HG03432 (cell line): ENCODE measurements around the gene LY6G6F.
A peak's percentile ranks its signal among the peaks of the same experiment; 100 is the strongest.

Experiments
- ATAC-seq: cut with Tn5 transposase; IDR thresholded peaks from one replicate; pipeline ENCODE4 v1.9.1; 2021; ENCODE audit warnings: mild to moderate bottlenecking, moderate library complexity; ENCODE audit not compliant: unreplicated experiment

The LY6G6F gene

DNA sequence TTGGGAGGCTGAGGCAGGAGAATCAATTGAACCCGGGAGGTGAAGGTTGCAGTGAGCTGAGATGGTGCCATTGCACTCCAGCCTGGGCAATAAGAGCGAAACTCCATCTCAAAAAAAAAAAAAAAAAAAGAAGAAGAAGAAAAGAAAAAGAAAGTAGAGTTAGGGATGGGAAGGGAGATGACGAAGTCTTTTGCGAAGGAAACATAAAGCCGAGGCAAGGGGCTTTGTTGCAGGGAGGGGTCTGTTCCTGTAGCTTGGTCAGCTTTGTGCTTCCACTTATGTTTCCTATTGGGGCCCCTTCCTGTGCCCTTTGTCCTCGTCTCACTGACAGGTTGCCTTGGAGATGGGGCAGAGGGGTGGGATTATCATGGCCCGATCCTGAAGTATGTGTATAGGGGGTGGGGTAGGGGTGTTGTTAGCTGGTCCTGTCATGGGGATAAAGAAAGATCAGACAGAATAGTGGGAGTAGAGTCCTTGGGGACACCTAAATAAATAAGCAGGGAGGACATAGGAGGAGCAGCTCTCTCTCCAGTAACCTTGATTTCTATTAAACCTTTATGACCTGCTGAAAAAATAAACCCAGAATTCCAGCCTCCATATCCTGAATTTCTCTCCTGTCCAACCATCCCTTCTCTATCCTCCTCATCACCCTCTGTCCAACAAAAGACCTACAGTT lies 30.8 kb downstream of the LY6G6F start:
- ATAC-seq: no peak

DNA sequence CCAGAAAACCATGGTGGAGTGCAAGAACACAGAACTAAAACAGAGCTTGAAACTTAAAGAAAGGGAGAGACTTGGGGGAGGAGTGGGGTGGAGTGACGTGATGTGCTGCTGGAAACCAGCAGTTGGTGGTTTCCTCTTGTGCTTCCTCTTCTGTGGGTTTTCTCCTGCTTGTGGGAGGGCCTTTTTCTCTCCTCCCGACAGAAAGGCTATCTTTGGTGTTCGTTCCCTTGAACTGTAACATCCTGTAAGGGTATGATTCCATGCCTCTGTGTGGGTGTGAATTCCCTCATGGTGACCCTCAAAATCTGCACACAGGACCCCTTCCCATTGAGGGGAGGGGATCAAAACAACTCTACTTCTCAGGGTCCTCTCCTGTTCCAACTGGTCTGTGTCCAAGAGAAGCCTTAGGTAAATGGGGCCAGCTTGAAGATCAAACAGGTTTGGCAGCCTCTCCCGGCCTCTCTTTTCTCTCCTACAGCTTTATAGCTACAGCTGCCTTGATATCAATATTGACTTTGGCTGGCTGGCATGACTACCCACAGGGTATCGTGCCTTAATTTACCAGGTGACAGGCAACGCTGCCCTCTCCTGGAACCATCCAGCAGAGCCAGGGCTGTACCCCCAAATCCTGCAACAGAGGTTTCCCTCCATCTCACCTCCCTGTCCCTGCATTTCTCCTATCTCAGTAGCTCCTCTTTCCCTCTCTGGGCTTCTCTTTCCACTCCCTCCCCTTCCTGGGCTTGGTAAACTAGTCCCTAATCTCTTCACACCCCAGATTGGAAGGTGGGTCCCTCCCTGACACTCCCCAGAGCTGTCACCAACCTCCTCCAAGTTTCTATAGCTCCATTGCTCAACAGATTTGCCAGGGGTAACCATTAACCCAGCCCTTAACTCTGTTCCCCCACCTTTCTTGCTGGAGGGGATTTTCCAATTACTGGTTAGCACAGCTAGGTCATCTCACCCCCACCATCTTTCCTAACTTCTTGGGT lies 31.6 kb downstream of the LY6G6F start:
- ATAC-seq: no peak

DNA sequence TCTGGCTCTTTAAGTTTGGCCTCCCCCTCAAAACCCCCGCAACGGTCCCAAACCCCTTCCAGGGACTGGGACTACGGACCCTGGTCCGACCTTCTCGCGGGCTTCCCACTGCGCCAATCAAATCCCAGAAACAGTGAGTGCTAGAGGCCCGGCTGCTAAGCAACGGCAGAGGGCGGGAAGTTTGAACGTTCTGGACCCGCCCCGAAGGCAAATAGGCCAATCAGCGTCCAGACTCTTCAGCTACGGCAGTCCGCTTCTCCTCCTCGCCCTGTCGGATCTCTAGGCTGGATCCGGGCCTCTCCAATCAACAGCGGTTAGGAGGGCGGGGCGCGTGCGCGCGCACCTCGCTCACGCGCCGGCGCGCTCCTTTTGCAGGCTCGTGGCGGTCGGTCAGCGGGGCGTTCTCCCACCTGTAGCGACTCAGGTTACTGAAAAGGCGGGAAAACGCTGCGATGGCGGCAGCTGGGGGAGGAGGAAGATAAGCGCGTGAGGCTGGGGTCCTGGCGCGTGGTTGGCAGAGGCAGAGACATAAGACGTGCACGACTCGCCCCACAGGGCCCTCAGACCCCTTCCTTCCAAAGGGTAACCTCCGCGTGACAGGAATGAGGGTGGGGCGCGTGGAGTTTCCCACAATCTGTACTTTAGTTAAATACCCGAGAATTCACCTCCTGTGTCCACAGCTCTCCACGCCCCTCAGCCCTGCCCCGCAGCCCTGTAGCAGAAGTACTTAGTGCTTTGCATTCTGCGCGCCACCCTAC lies 33.2 kb downstream of the LY6G6F start, which contains the start of gene MSH5:
Gene MSH5 (plus strand): TSS at position 367 of the 758 bp plus-strand sequence. CDS start 462 bp downstream, outside the sequence.
- ATAC-seq: peak; percentile 67

- no peak for ATAC-seq
Measured at GRCh38 chr6:31740397-31741223, 33.9 kb downstream of the LY6G6F start.

DNA sequence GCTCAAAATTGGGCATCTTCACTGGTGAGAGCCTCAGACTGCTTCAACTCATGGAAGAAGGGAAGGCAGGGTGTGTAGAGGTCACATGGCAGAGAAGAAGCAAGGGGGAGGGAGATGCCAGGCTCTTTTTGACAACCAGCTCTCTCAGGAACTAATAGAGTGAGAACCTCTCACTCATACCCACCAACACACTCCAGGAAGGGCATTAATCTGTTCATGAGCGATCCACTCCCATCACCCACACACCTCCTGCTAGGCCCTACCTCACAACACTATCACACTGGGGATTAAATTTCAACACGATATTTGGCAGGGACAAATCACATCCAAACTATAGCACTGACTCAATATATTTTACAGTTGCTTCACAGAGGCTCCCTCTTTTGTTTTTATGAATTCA lies 35.1 kb downstream of the LY6G6F start:
- no peak for ATAC-seq

- no peak for ATAC-seq
Measured at GRCh38 chr6:31742894-31743293, 36.2 kb downstream of the LY6G6F start.

- no peak for ATAC-seq
Measured at GRCh38 chr6:31744422-31744821, 37.8 kb downstream of the LY6G6F start.

DNA sequence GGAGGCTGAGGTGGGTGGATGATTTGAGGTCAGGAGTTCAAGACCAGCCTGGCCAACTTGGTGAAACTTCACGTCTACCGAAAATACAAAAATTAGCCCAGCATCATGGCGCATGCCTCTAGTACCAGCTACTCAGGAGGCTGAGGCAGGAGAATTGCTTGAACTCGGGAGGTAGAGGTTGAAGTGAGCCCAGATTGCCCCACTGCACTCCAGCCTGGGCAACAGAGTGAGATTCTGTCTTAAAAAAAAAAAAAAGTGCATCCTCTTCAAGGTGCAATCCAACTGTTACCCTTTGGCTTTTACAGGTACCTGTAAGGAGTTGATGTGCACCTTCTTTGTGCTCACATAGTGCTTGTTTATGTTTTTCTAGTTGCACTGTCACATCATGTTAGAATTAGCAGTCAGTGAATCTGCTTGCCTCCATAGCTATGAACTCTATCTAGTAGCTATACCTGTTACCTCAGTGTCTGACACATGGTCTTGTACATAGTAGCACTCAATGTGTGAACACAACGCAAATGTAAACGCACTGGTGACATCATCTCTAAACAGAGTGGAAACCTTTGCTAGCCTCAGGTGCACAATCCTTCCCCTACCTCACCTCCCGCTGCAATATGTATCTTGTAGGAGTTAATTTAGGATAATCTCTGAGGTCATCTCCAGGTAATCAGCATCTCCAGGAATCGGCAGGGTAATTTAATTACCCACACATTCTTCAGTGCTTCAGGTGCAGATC lies 42.8 kb downstream of the LY6G6F start:
- ATAC-seq: no peak

- ATAC-seq: no peak
Measured at GRCh38 chr6:31750411-31751022, 43.9 kb downstream of the LY6G6F start.

- no peak for ATAC-seq
Measured at GRCh38 chr6:31752739-31753319, 46.2 kb downstream of the LY6G6F start.

DNA sequence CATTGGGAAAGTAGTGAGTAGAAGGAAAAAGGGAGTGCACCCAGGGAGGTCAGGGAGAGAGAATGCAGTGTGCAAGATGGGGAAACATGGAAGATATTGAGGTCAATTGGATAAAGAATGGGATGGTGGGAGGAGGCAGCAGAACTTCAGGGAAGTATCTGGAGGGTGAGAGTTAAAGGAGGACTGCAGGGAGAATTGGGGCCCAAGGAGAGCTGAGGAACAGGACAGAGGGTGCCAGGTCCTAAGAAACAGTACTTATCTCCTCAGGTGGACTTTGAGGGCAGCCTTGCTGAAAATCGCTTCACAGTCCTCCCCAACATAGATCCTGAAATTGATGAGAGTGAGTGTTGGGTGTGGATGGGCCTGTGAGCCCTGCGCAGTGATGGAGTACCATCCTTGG lies 51.6 kb downstream of the LY6G6F start:
- ATAC-seq: no peak
